ENCODE measurements around the gene GAS6. TPM values are rescaled to one million over a fixed set of nuclear protein-coding genes. Genes with fewer than 3 reads are reported as not detected.

GAS6 gene
- total RNA-seq, 1 experiment from 2014 or later = 49.4 TPM

DNA sequence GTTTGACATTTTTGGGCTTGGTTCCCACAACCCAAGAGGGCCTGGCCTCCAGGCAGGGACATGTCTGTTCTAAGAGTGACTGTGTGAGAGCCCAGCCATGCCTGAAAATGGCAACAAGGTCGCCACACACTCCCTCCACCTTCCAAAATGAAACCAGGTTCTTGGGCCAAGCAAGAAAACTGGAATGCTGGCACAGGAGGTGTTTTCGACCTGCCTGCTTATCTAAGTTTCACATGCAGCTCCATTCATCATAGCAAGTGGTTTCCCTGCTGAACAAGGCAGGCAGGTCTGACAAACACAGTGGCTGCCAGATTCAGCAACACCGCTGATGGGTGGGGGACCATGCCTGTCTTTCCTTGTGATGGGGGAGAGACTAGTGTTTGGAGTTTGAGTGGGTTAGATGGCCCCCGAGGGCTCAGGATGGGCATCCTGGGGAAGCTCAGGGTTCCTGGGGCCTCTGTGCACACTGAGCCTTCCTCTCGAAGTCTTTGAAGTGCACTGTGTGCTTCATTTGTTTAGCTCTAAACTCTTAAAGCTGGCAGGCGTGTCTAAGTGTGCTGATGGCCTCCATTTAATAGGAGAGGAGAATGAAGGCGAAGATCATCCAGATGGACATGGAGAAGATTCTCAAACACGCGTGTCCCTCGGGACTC, 17.9 kb upstream of the GAS6 start:
- no peak overlapping the region for H3K4me2 ChIP-seq (ENCODE audit: low read length)
- no peak overlapping the region for H3K9ac ChIP-seq (ENCODE audit: low read length)
- H4K20me1 ChIP-seq (ENCODE audit: insufficient read depth) = no peaks in the 10 kb centered on the region
- H3K4me1 ChIP-seq (ENCODE audit: control insufficient read depth in 1 of 2, insufficient read depth in 2 of 2, low read length in 2 of 2) = no peaks in the 10 kb centered on the region
- no peak for ATAC-seq
- no peak for DNase-seq (ENCODE audit: low read depth, low spot score)
- H3K9me3 ChIP-seq (ENCODE audit: control insufficient read depth in 1 of 2, insufficient read depth in 1 of 2, low read depth in 1 of 2, low read length in 2 of 2) = no peaks in the 10 kb centered on the region
- ChIA-PET CTCF (no interaction called here), POLR2A (no interaction called here), RAD21 (ENCODE audit: low non-redundant PET in 1 of 2, low total read pairs in 2 of 2, uncharacterized antibody in 2 of 2, unreplicated experiment in 2 of 2) (no interaction called here)
- BruUV-seq (replicated peaks) = no TSS peak
- TF ChIP-seq, protein P1, sequence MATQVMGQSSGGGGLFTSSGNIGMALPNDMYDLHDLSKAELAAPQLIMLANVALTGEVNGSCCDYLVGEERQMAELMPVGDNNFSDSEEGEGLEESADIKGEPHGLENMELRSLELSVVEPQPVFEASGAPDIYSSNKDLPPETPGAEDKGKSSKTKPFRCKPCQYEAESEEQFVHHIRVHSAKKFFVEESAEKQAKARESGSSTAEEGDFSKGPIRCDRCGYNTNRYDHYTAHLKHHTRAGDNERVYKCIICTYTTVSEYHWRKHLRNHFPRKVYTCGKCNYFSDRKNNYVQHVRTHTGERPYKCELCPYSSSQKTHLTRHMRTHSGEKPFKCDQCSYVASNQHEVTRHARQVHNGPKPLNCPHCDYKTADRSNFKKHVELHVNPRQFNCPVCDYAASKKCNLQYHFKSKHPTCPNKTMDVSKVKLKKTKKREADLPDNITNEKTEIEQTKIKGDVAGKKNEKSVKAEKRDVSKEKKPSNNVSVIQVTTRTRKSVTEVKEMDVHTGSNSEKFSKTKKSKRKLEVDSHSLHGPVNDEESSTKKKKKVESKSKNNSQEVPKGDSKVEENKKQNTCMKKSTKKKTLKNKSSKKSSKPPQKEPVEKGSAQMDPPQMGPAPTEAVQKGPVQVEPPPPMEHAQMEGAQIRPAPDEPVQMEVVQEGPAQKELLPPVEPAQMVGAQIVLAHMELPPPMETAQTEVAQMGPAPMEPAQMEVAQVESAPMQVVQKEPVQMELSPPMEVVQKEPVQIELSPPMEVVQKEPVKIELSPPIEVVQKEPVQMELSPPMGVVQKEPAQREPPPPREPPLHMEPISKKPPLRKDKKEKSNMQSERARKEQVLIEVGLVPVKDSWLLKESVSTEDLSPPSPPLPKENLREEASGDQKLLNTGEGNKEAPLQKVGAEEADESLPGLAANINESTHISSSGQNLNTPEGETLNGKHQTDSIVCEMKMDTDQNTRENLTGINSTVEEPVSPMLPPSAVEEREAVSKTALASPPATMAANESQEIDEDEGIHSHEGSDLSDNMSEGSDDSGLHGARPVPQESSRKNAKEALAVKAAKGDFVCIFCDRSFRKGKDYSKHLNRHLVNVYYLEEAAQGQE (IDR thresholded peaks at IDR 0.05; ENCODE audit: low read depth) = no peak
- TF ChIP-seq SRF (IDR thresholded peaks at IDR 0.05; ENCODE audit: low read depth) = no peak
- TF ChIP-seq SP1 (IDR thresholded peaks at IDR 0.05; ENCODE audit: low read depth) = no peak
- no peak for TF ChIP-seq EGR1 (IDR thresholded peaks at IDR 0.05; ENCODE audit: low read depth)
- TF ChIP-seq, protein P2, sequence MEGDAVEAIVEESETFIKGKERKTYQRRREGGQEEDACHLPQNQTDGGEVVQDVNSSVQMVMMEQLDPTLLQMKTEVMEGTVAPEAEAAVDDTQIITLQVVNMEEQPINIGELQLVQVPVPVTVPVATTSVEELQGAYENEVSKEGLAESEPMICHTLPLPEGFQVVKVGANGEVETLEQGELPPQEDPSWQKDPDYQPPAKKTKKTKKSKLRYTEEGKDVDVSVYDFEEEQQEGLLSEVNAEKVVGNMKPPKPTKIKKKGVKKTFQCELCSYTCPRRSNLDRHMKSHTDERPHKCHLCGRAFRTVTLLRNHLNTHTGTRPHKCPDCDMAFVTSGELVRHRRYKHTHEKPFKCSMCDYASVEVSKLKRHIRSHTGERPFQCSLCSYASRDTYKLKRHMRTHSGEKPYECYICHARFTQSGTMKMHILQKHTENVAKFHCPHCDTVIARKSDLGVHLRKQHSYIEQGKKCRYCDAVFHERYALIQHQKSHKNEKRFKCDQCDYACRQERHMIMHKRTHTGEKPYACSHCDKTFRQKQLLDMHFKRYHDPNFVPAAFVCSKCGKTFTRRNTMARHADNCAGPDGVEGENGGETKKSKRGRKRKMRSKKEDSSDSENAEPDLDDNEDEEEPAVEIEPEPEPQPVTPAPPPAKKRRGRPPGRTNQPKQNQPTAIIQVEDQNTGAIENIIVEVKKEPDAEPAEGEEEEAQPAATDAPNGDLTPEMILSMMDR (IDR thresholded peaks at IDR 0.05 in 2 of 3, conservative IDR thresholded peaks at IDR 0.05 in 1 of 3; ENCODE audit: borderline replicate concordance in 1 of 3, insufficient read depth in 1 of 3, low read depth in 2 of 3, low read length in 2 of 3) = no peak
- no peak for TF ChIP-seq YY1 (IDR thresholded peaks at IDR 0.05; ENCODE audit: extremely low read depth, insufficient replicate concordance, low read depth, low read length)
- TF ChIP-seq ELF1 (IDR thresholded peaks at IDR 0.05; ENCODE audit: borderline replicate concordance, low read depth) = no peak
- TF ChIP-seq POLR2A (IDR thresholded peaks at IDR 0.05; ENCODE audit: borderline replicate concordance, extremely low read depth, insufficient read depth, insufficient read length) = no peak
- TF ChIP-seq, protein P3, sequence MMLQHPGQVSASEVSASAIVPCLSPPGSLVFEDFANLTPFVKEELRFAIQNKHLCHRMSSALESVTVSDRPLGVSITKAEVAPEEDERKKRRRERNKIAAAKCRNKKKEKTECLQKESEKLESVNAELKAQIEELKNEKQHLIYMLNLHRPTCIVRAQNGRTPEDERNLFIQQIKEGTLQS (IDR thresholded peaks at IDR 0.05) = no peak
- no peak for TF ChIP-seq ZNF274 (IDR thresholded peaks at IDR 0.05; ENCODE audit: low read depth, low read length)
- TF ChIP-seq CBX3 (IDR thresholded peaks at IDR 0.05; ENCODE audit: low read depth) = no peak
- no peak for TF ChIP-seq SIN3A (IDR thresholded peaks at IDR 0.05; ENCODE audit: low read depth)
- TF ChIP-seq, protein P4, sequence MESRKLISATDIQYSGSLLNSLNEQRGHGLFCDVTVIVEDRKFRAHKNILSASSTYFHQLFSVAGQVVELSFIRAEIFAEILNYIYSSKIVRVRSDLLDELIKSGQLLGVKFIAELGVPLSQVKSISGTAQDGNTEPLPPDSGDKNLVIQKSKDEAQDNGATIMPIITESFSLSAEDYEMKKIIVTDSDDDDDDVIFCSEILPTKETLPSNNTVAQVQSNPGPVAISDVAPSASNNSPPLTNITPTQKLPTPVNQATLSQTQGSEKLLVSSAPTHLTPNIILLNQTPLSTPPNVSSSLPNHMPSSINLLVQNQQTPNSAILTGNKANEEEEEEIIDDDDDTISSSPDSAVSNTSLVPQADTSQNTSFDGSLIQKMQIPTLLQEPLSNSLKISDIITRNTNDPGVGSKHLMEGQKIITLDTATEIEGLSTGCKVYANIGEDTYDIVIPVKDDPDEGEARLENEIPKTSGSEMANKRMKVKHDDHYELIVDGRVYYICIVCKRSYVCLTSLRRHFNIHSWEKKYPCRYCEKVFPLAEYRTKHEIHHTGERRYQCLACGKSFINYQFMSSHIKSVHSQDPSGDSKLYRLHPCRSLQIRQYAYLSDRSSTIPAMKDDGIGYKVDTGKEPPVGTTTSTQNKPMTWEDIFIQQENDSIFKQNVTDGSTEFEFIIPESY (IDR thresholded peaks at IDR 0.05; ENCODE audit: extremely low read depth, insufficient replicate concordance, low read length) = no peak
- TF ChIP-seq TCF7L2 (IDR thresholded peaks at IDR 0.05; ENCODE audit: borderline replicate concordance, extremely low read depth, insufficient read depth, insufficient read length) = no peak
- no peak for TF ChIP-seq EZH2phosphoT487 (IDR thresholded peaks at IDR 0.05; ENCODE audit: borderline replicate concordance)
- no peak for TF ChIP-seq CEBPB (IDR thresholded peaks at IDR 0.05; ENCODE audit: low read depth)
- TF ChIP-seq JUND (IDR thresholded peaks at IDR 0.05) = no peak
- no peak for TF ChIP-seq RAD21 (IDR thresholded peaks at IDR 0.05; ENCODE audit: low read depth)
- TF ChIP-seq, protein P5, sequence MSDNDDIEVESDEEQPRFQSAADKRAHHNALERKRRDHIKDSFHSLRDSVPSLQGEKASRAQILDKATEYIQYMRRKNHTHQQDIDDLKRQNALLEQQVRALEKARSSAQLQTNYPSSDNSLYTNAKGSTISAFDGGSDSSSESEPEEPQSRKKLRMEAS (IDR thresholded peaks at IDR 0.05) = no peak
- H3K9me2 ChIP-seq (ENCODE audit: insufficient read depth) = no peaks in the 10 kb centered on the region
- no peak overlapping the region for H2AFZ ChIP-seq (ENCODE audit: low read depth, low read length, poor library complexity, severe bottlenecking)
- H3K79me2 ChIP-seq (ENCODE audit: insufficient read depth, low read length) = no peaks in the 10 kb centered on the region
- H3K27ac ChIP-seq (ENCODE audit: low read depth, low read length) = no peak overlapping the region
- H3K27me3 ChIP-seq (ENCODE audit: insufficient read depth, low read length) = no peaks in the 10 kb centered on the region
- no peak overlapping the region for H3K4me3 ChIP-seq (replicated peaks in 1 of 2; ENCODE audit: low read depth in 1 of 2, low read length in 2 of 2)
- no peaks in the 10 kb centered on the region for H3K36me3 ChIP-seq (ENCODE audit: control insufficient read depth in 1 of 2, insufficient read depth in 2 of 2, low read length in 2 of 2)
- intact Hi-C loops (cut with micrococcal nuclease) = no loop called here

Data from HCT116 (cell line).